Measurements from ENCODE around the gene P4HTM.

P4HTM gene

GRCh38 chr3:49021813-49022687, 32.0 kb downstream of the P4HTM start, which contains the start of gene NDUFAF3 (continued):
- TF ChIP-seq PRDM10 (tag by site-specific recombination; IDR thresholded peaks at IDR 0.05) (peak; percentile 68; the same call in 1 of the 2 replicates), ZNF23 (tag by site-specific recombination; IDR thresholded peaks at IDR 0.05; ENCODE audit: borderline replicate concordance) (peak; percentile 41; the same call in 1 of the 2 replicates), ZNF223 (tag by site-specific recombination; IDR thresholded peaks at IDR 0.05) (0 out of 2 replicates have a peak, but pooled peaks have one; percentile 10), OVOL3 (tag by site-specific recombination; IDR thresholded peaks at IDR 0.05) (peak; percentile 94), ZFP37 (tag by site-specific recombination; IDR thresholded peaks at IDR 0.05) (peak; percentile 79), ZNF274 (IDR thresholded peaks at IDR 0.05; ENCODE audit: low read length) (no peak), ZNF274 (tag by site-specific recombination; IDR thresholded peaks at IDR 0.05; ENCODE audit: borderline replicate concordance) (no peak), ZBTB26 (tag by site-specific recombination; optimal IDR thresholded peaks at IDR 0.05) (peak; percentile 88), ZNF24 (tag by site-specific recombination; IDR thresholded peaks at IDR 0.05) (peak; percentile 56; the same call in 1 of the 2 replicates), EGR2 (tag by site-specific recombination; IDR thresholded peaks at IDR 0.05; ENCODE audit: low read depth) (peak; percentile 84), REST (tag by site-specific recombination; IDR thresholded peaks at IDR 0.05) (peak; percentile 38; the same call in 1 of the 2 replicates), ZIC2 (tag by site-specific recombination; IDR thresholded peaks at IDR 0.05) (peak; percentile 65), MYNN (tag by site-specific recombination; IDR thresholded peaks at IDR 0.05; ENCODE audit: borderline replicate concordance) (0 out of 2 replicates have a peak, but pooled peaks have one; percentile 26), ZBTB48 (tag by site-specific recombination; IDR thresholded peaks at IDR 0.05) (peak; percentile 83; the same call in 1 of the 2 replicates), ZBTB6 (tag by site-specific recombination; IDR thresholded peaks at IDR 0.05) (0 out of 2 replicates have a peak, but pooled peaks have one; percentile 65), HOXC10 (CRISPR knock-in tag; IDR thresholded peaks at IDR 0.05) (0 out of 2 replicates have a peak, but pooled peaks have one; percentile 34), ZNF792 (tag by site-specific recombination; IDR thresholded peaks at IDR 0.05) (peak; percentile 38; the same call in 1 of the 2 replicates), ZNF677 (tag by site-specific recombination; IDR thresholded peaks at IDR 0.05) (no peak), MEIS1 (CRISPR knock-in tag; IDR thresholded peaks at IDR 0.05; ENCODE audit: borderline replicate concordance) (no peak), ZBTB11 (tag by site-specific recombination; conservative IDR thresholded peaks at IDR 0.05; ENCODE audit: low read depth) (peak; percentile 69), ZNF423 (tag by site-specific recombination; IDR thresholded peaks at IDR 0.05) (peak; percentile 91), KLF7 (tag by site-specific recombination; IDR thresholded peaks at IDR 0.05; ENCODE audit: borderline replicate concordance) (peak; percentile 88; the same call in 1 of the 2 replicates)

Measured in HEK293 (cell line).